Hepatic stellate cell (primary cell): ENCODE data around the gene HSD17B2.
"Not testable (repeated sequence)": the region's sequence is repeated elsewhere in the genome, so short reads cannot be mapped to it uniquely, and the experiment has no call there.

Experiments
- DNase-seq: peaks from one replicate; pipeline ENCODE4 v3.0.0; 2011; ENCODE audit warnings: low spot score

The HSD17B2 gene

GRCh38 chr16:82082097-82082496 is 47.0 kb downstream of the HSD17B2 start:
- DNase-seq, result no peak

GRCh38 chr16:82082543-82083244 is 47.6 kb downstream of the HSD17B2 start:
- no peak for DNase-seq

GRCh38 chr16:82083710-82084353 is 48.8 kb downstream of the HSD17B2 start:
- no peak for DNase-seq

- no peak for DNase-seq
These were observed 50.1 kb downstream of the HSD17B2 start for GRCh38 chr16:82085011-82085779.

- no peak for DNase-seq
These were observed 53.4 kb downstream of the HSD17B2 start for GRCh38 chr16:82088483-82088882.

GRCh38 chr16:82091241-82091640 is 56.2 kb downstream of the HSD17B2 start:
- DNase-seq, result peak; percentile 6

- DNase-seq, result no peak
These were observed 57.7 kb downstream of the HSD17B2 start for GRCh38 chr16:82092711-82093110.

- no peak for DNase-seq
These were observed 58.7 kb downstream of the HSD17B2 start for GRCh38 chr16:82093666-82094300.

- DNase-seq, result no peak
These were observed 60.0 kb downstream of the HSD17B2 start for GRCh38 chr16:82094942-82095540.

GRCh38 chr16:82096641-82097040 is 61.6 kb downstream of the HSD17B2 start:
- no peak for DNase-seq

GRCh38 chr16:82105107-82105506 is 70.1 kb downstream of the HSD17B2 start:
- no peak for DNase-seq

- no peak for DNase-seq
These were observed 73.0 kb downstream of the HSD17B2 start for GRCh38 chr16:82108100-82108499.

- no peak for DNase-seq
These were observed 73.7 kb downstream of the HSD17B2 start for GRCh38 chr16:82108774-82109173.

- DNase-seq, result not testable (repeated sequence)
These were observed 74.2 kb downstream of the HSD17B2 start for GRCh38 chr16:82109266-82109665.

- no peak for DNase-seq
These were observed 76.9 kb downstream of the HSD17B2 start for GRCh38 chr16:82111944-82112343.

- no peak for DNase-seq
These were observed 78.7 kb downstream of the HSD17B2 start for GRCh38 chr16:82113741-82114140.

- DNase-seq, result no peak
These were observed 81.5 kb downstream of the HSD17B2 start for GRCh38 chr16:82116535-82116934.

- DNase-seq, result no peak
These were observed 83.7 kb downstream of the HSD17B2 start for GRCh38 chr16:82118749-82119148.

GRCh38 chr16:82119405-82119804 is 84.4 kb downstream of the HSD17B2 start:
- DNase-seq, result no peak

- DNase-seq, result no peak
These were observed 89.6 kb downstream of the HSD17B2 start for GRCh38 chr16:82124651-82125050.

- DNase-seq, result no peak
These were observed 94.8 kb downstream of the HSD17B2 start for GRCh38 chr16:82129881-82130280.

- DNase-seq, result no peak
These were observed 98.7 kb downstream of the HSD17B2 start for GRCh38 chr16:82133798-82134197.
